ENCODE measurements around the gene KRTAP10-12.

KRTAP10-12 gene

DNA sequence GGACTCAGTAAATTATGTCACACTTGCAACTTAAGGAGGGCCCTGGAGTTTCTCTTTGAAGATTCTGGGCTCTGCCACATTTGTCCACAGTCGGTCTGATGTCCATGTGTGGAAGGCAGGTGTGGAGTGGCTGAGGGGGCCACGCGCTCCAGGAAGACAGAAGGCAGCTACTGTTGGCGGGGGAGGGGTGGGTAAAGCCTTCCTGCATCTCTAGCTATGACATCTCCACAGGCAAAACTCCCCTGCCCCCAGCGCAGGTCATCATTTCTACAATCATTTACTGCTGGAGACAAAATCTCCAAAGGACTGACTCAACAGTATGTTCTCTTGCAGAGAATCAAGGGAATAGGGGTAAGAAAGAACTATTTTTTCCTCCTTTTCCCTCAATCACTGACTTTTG, 25.8 kb downstream of the KRTAP10-12 start:
- TF ChIP-seq TAF1 (IDR thresholded peaks at IDR 0.05; ENCODE audit: borderline replicate concordance, low read depth, low read length) (no peak), POLR2AphosphoS5 (IDR thresholded peaks at IDR 0.05; ENCODE audit: low read depth, low read length) (no peak)

DNA sequence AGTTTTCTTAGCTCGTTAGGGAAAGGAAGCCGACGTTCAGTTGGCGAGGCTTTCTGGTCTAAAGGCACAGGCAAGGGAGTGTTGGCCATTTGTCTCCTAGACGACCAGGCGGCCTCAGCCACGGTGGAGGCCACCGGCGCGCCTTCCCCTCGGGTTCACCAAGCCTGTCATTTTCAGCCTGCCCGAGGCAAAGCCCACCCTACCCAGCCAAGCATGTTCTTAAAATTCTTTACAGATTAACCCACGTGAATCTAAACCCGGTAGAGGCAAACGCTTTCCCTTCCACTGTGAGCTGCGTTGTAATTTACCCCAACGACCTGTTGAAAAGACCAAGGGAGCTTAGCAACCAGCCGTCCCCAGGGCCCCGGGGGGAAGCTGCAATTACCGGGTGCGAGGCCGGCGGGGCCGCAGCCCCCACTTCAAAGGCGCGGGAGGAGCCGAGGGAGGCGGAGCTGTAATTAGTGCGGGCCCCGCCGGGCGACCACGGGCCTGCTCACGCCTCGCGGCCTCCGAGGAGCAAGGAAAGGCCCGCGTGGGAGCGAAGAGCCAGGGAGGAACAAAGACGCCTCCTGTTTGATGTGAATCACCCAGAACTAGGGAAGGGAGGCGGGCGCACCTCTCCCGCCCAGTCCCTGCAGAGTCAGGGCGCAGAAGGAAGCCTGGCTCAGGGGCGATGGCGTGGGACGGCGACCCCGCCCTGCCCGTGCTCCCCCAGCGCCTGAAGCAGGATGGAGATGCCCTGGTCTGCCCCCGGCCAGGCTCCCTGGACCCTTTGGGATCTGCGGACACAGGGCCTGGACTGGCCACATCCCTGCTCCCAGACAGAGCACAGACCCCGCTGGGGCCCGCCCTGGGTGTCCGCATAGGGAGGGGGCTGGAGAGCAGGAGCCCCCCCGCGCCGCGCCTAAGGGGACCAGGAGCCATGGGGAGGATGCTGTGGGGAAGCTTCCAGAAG, 26.5 kb downstream of the KRTAP10-12 start:
- DNase-seq (ENCODE audit: insufficient read length) (no peak), FAIRE-seq (no peak)
- TF ChIP-seq TAF1 (IDR thresholded peaks at IDR 0.05; ENCODE audit: borderline replicate concordance, low read depth, low read length) (no peak), POLR2A (IDR thresholded peaks at IDR 0.05; ENCODE audit: low read depth, low read length) (no peak), POLR2AphosphoS5 (IDR thresholded peaks at IDR 0.05; ENCODE audit: low read depth, low read length) (no peak)

More for the DNA sequence above, 25.8 kb downstream of the KRTAP10-12 start:
- FAIRE-seq (no peak), DNase-seq (ENCODE audit: insufficient read length) (no peak)

DNA sequence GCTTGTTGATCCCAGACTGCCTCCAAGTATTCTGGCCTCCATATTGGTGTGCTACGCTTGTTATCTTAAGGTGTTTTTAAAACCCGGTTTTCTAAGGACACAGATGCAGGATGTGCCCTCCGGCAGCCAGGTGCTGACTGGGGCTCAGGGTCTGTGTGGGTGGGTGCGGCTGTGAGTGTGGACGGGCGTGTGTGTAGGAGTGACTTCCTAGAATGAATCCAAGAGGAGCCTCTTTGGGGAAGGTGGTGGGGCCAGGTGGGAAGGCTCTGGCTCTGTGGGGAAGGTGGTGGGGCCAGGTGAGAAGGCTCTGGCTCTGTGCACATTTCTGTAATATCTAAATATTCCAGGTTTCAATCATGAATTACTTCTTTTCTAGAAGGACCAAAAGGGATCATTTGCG, 27.2 kb downstream of the KRTAP10-12 start:
- DNase-seq (ENCODE audit: insufficient read length) (no peak), FAIRE-seq (no peak)
- TF ChIP-seq POLR2AphosphoS5 (IDR thresholded peaks at IDR 0.05; ENCODE audit: low read depth, low read length) (no peak), TAF1 (IDR thresholded peaks at IDR 0.05; ENCODE audit: borderline replicate concordance, low read depth, low read length) (no peak), POLR2A (IDR thresholded peaks at IDR 0.05; ENCODE audit: low read depth, low read length) (no peak)

DNA sequence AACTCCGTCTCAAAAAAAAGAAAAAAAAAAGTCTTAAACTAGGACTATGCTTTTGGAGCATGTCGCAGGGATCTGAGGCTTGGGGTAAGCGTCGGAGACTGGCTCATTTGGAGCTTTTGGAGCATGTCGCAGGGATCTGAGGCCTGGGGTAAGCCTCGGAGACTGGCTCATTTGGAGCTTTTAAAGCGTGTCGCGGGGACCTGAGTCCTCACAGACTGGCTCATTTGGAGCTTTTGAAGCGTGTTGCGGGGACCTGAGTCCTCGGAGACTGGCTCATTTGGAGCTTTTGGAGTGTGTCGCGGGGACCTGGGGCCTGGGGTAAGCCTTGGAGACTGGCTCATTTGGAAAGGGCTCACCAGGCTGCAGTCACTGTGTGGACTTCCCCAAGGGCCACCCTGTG, 28.0 kb downstream of the KRTAP10-12 start:
- DNase-seq (ENCODE audit: insufficient read length) (no peak), FAIRE-seq (no peak)
- TF ChIP-seq TAF1 (IDR thresholded peaks at IDR 0.05; ENCODE audit: borderline replicate concordance, low read depth, low read length): no peak
- no peak for TF ChIP-seq POLR2A (IDR thresholded peaks at IDR 0.05; ENCODE audit: low read depth, low read length)
- TF ChIP-seq POLR2AphosphoS5 (IDR thresholded peaks at IDR 0.05; ENCODE audit: low read depth, low read length): no peak

DNA sequence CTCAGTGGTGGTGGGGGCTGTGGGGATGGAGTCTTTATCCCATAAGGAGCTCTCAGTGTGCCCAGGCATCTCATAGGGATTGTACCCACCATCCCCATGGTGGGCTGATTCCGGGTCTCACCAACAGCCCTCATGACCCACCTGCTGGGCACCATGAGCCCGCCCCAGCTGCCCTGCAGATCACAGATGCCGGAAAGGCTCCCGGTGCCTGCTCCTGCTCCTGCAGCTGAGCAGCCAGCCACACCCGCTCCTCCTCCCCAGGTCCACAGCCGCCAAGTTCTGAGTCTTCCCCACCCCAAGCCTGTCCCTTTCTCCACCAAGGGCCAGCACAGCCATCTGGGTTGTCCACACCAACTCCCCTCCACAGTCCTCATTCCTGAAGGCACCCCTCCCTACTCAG, 29.9 kb downstream of the KRTAP10-12 start:
- FAIRE-seq: no peak
- no peak for TF ChIP-seq POLR2AphosphoS5 (IDR thresholded peaks at IDR 0.05; ENCODE audit: low read depth, low read length)
- TF ChIP-seq TAF1 (IDR thresholded peaks at IDR 0.05; ENCODE audit: borderline replicate concordance, low read depth, low read length): no peak
- TF ChIP-seq POLR2A (IDR thresholded peaks at IDR 0.05; ENCODE audit: low read depth, low read length): no peak
- DNase-seq (ENCODE audit: insufficient read length): no peak

DNA sequence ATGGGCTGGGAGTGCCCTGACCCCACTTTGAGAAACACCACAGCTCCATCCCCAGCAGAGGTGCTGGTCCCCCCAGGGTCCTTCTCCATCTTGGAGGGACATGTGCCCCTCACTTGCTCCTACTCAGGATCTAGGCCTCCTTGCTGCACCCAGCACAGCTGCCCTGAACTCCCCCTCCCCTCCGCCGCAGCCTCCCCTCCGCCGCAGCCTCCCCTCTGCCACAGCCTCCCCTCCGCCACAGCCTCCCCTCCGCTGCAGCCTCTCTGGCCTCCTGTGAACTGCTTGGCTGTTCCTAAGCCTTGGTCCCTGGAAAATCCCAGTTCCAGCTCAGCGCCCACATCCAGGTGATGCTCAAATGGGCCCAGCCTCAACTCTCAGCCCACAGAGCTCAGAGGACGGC, 30.3 kb downstream of the KRTAP10-12 start:
- no peak for DNase-seq (ENCODE audit: insufficient read length)
- FAIRE-seq: no peak
- no peak for TF ChIP-seq POLR2A (IDR thresholded peaks at IDR 0.05; ENCODE audit: low read depth, low read length)
- TF ChIP-seq POLR2AphosphoS5 (IDR thresholded peaks at IDR 0.05; ENCODE audit: low read depth, low read length): no peak
- no peak for TF ChIP-seq TAF1 (IDR thresholded peaks at IDR 0.05; ENCODE audit: borderline replicate concordance, low read depth, low read length)

DNA sequence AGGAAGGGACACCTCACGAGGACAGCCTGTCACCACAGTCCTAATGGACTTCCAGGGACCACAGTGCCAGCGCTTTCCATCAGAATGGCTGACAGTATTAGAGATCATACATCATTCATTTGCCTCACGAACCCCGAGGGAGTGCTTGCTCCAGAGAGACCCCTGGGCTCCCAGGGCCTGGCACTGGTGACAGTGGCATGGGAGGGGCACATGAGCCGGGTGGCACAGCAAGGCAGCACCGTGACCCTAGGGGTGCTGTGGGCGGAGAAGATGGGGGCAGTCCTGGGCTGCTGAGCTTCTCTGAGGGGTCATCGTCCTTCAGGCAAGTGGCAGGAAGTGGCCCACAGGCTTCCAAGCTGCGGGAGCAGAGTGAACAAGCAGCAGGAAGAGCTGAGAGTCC, 30.8 kb downstream of the KRTAP10-12 start:
- DNase-seq (ENCODE audit: insufficient read length) (no peak), FAIRE-seq (no peak)
- TF ChIP-seq POLR2A (IDR thresholded peaks at IDR 0.05; ENCODE audit: low read depth, low read length) (no peak), POLR2AphosphoS5 (IDR thresholded peaks at IDR 0.05; ENCODE audit: low read depth, low read length) (no peak), TAF1 (IDR thresholded peaks at IDR 0.05; ENCODE audit: borderline replicate concordance, low read depth, low read length) (no peak)

DNA sequence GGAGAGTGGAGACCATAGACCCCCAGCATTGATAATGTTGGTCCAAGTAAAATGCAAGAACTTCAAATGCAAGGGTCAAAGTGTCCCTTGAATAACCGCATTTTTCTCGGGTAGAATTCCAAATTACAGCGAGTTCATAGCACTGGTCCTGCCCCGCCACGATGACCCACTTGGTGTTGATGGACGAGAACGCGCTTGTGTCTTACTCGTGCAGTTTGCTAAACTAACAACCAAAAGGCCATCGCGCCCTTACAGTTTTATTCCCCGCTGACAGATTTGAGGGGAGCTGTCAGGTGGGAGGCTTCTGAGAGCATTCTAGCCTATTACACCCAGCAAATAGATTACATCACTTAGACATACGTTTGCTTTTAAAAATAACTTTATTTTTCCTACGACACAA, 31.7 kb downstream of the KRTAP10-12 start:
- FAIRE-seq (no peak), DNase-seq (ENCODE audit: insufficient read length) (no peak)
- TF ChIP-seq POLR2A (IDR thresholded peaks at IDR 0.05; ENCODE audit: low read depth, low read length): no peak
- no peak for TF ChIP-seq POLR2AphosphoS5 (IDR thresholded peaks at IDR 0.05; ENCODE audit: low read depth, low read length)
- TF ChIP-seq TAF1 (IDR thresholded peaks at IDR 0.05; ENCODE audit: borderline replicate concordance, low read depth, low read length): no peak

DNA sequence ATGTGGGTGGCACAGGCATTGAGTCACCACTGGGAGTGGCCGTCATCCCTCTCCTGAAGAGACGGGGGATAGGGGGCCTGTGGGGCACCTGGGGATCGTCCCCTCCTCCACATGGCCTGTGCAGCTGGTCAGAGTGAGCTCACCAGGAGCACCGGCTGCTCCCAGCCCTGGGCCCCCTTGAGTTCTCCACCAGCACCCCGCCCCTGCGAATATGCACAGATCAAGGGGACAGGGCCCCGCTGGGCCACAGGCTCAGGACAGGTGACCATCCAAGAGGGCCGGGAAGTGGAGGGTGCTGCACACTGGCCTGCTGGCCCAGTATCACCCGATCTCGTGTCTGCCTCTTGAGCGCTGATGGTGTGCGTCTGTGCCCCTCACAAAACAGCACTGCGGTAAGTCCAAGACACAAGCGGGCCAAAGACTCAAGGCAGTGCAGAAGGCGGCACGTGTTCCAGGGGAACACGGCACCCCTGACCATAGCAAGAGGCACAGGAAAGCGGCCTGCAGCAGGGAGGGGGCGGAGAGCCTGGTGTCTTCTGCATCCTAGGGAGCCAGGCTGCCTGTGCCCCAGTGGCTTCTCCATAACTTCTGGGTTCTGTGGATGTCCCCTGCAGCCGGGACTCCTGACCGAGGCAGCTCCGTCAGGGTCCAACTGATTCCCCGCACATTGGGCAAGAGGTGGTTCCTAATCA, 32.5 kb downstream of the KRTAP10-12 start:
- FAIRE-seq (no peak), DNase-seq (ENCODE audit: insufficient read length) (no peak)
- TF ChIP-seq POLR2AphosphoS5 (IDR thresholded peaks at IDR 0.05; ENCODE audit: low read depth, low read length) (no peak), TAF1 (IDR thresholded peaks at IDR 0.05; ENCODE audit: borderline replicate concordance, low read depth, low read length) (no peak), POLR2A (IDR thresholded peaks at IDR 0.05; ENCODE audit: low read depth, low read length) (no peak)

DNA sequence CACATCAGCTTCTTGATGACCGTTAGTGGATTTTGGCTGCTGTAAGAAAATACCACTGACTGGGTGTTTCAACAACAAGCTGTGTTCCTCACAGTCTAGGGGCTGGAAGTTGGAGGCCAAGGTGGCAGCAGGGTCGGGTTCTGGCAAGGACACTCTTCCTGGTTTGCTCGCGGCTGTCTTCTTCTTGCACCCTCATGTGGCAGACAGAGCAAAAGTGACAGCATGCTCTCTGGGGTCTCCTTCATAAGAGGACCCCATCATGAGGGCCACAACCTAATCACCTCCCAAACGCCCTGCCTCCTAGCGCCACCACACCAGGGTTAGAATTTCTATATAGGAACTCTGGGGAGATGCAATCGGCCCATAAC, 33.0 kb downstream of the KRTAP10-12 start:
- no peak for DNase-seq (ENCODE audit: insufficient read length)
- FAIRE-seq: no peak
- TF ChIP-seq POLR2AphosphoS5 (IDR thresholded peaks at IDR 0.05; ENCODE audit: low read depth, low read length): no peak
- no peak for TF ChIP-seq POLR2A (IDR thresholded peaks at IDR 0.05; ENCODE audit: low read depth, low read length)
- TF ChIP-seq TAF1 (IDR thresholded peaks at IDR 0.05; ENCODE audit: borderline replicate concordance, low read depth, low read length): no peak

DNA sequence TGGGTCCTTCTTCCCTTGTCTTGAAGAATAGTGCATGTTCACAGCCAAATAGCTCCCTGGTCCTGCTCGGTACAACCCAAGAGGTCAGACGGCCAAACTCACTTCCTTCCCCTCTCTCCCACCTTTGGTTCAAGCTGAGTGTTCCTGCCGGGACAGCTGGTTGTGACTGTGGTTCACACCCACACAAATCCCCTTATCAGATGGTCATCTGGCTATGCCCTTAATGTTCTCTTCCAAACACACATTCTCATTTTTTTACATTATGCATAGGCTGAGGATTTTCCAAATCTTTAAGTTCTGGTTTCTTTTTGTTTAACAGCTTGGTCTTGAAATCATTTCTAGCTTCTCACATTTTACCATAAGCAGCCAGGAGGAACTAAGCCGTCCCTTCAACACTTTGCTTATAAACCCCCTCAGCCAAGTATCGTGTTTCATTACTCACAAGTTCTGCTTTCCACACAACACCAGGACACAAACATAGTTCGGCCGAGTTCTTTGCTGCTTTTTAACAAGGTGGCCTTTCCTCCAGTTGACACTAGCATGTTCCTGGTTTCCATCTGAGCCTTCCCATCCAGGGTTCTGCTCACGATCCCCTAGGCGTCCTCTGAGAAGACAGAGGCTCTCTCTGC, 34.1 kb downstream of the KRTAP10-12 start:
- TF ChIP-seq POLR2AphosphoS5 (IDR thresholded peaks at IDR 0.05; ENCODE audit: low read depth, low read length) (no peak), TAF1 (IDR thresholded peaks at IDR 0.05; ENCODE audit: borderline replicate concordance, low read depth, low read length) (no peak), POLR2A (IDR thresholded peaks at IDR 0.05; ENCODE audit: low read depth, low read length) (no peak)
- no peak for DNase-seq (ENCODE audit: insufficient read length)
- no peak for FAIRE-seq

Data from GM12892 (cell line).